ENCODE measurements around the gene MLLT10. TPM values are rescaled to one million over a fixed set of nuclear protein-coding genes. Genes with fewer than 3 reads are reported as not detected.

MLLT10 gene
- total RNA-seq, 2 donors from 2014 or later = 55.8 to 62.9 TPM

- Mint-ChIP-seq H3K36me3 (ENCODE audit: low read depth) (peaks cover 10% of the 10 kb centered on the region), H3K9me3 (no peaks in the 10 kb centered on the region), H3K4me3 (no peak overlapping the region), H3K27me3 (ENCODE audit: insufficient read depth) (no peaks in the 10 kb centered on the region), H3K27ac (peak overlapping the region; percentile 38), H3K4me1 (peaks cover 17% of the 10 kb centered on the region)
- Histone ChIP-seq H3K36me3 (ENCODE audit: control insufficient read depth, insufficient read depth, low read length) (peaks cover 15% of the 10 kb centered on the region), H3K27ac (ENCODE audit: low read depth, low read length) (no peak overlapping the region), H3K9me3 (ENCODE audit: control insufficient read depth, low read length) (no peaks in the 10 kb centered on the region), H3K9ac (ENCODE audit: extremely low read depth, low read length, poor library complexity, severe bottlenecking) (no peak overlapping the region), H3K4me3 (ENCODE audit: low read length) (no peak overlapping the region), H3K27me3 (ENCODE audit: control insufficient read depth, insufficient read depth, low read length, poor library complexity, severe bottlenecking) (no peaks in the 10 kb centered on the region), H3K4me1 (ENCODE audit: control insufficient read depth, insufficient read depth, low read length) (no peaks in the 10 kb centered on the region)
- WGBS, 2 experiments (ENCODE audit: insufficient coverage in 1 of 2, insufficient read length in 1 of 2) = 79 to 81% methylated on average over 5 to 6 of the region's 6 CpGs
- DNase-seq = peak; percentile 23
- TF ChIP-seq, protein P1, sequence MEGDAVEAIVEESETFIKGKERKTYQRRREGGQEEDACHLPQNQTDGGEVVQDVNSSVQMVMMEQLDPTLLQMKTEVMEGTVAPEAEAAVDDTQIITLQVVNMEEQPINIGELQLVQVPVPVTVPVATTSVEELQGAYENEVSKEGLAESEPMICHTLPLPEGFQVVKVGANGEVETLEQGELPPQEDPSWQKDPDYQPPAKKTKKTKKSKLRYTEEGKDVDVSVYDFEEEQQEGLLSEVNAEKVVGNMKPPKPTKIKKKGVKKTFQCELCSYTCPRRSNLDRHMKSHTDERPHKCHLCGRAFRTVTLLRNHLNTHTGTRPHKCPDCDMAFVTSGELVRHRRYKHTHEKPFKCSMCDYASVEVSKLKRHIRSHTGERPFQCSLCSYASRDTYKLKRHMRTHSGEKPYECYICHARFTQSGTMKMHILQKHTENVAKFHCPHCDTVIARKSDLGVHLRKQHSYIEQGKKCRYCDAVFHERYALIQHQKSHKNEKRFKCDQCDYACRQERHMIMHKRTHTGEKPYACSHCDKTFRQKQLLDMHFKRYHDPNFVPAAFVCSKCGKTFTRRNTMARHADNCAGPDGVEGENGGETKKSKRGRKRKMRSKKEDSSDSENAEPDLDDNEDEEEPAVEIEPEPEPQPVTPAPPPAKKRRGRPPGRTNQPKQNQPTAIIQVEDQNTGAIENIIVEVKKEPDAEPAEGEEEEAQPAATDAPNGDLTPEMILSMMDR (conservative IDR thresholded peaks at IDR 0.05) = no peak
Observed at GRCh38 chr10:21488246-21488956, 45.6 kb upstream of the MLLT10 start.

GRCh38 chr10:21488957-21489446 lies 45.0 kb upstream of the MLLT10 start:
- Histone ChIP-seq H3K27ac (ENCODE audit: low read depth, low read length) (no peak overlapping the region), H3K9me3 (ENCODE audit: control insufficient read depth, low read length) (no peaks in the 10 kb centered on the region), H3K9ac (ENCODE audit: extremely low read depth, low read length, poor library complexity, severe bottlenecking) (no peak overlapping the region), H3K36me3 (ENCODE audit: control insufficient read depth, insufficient read depth, low read length) (peaks cover 19% of the 10 kb centered on the region), H3K4me1 (ENCODE audit: control insufficient read depth, insufficient read depth, low read length) (peaks cover 3% of the 10 kb centered on the region), H3K4me3 (ENCODE audit: low read length) (no peak overlapping the region), H3K27me3 (ENCODE audit: control insufficient read depth, insufficient read depth, low read length, poor library complexity, severe bottlenecking) (no peaks in the 10 kb centered on the region)
- no peak overlapping the region for H3K4me3 Mint-ChIP-seq
- no peaks in the 10 kb centered on the region for H3K9me3 Mint-ChIP-seq
- H3K27ac Mint-ChIP-seq = peak overlapping the region; percentile 38
- WGBS, 2 experiments (ENCODE audit: insufficient coverage in 1 of 2, insufficient read length in 1 of 2) = 91% methylated on average over 3 of the region's 5 CpGs; no CpG with 5 or more reads in 1 of the 2 experiments
- no peaks in the 10 kb centered on the region for H3K27me3 Mint-ChIP-seq (ENCODE audit: insufficient read depth)
- peak; percentile 45 for DNase-seq
- TF ChIP-seq, protein P1 (conservative IDR thresholded peaks at IDR 0.05) = no peak
- H3K36me3 Mint-ChIP-seq (ENCODE audit: low read depth) = peaks cover 13% of the 10 kb centered on the region
- peaks cover 21% of the 10 kb centered on the region for H3K4me1 Mint-ChIP-seq

- Histone ChIP-seq H3K9ac (ENCODE audit: extremely low read depth, low read length, poor library complexity, severe bottlenecking) (no peak overlapping the region), H3K4me1 (ENCODE audit: control insufficient read depth, insufficient read depth, low read length) (peaks cover 7% of the 10 kb centered on the region), H3K36me3 (ENCODE audit: control insufficient read depth, insufficient read depth, low read length) (peaks cover 24% of the 10 kb centered on the region), H3K27me3 (ENCODE audit: control insufficient read depth, insufficient read depth, low read length, poor library complexity, severe bottlenecking) (no peaks in the 10 kb centered on the region), H3K4me3 (ENCODE audit: low read length) (no peak overlapping the region), H3K9me3 (ENCODE audit: control insufficient read depth, low read length) (no peaks in the 10 kb centered on the region), H3K27ac (ENCODE audit: low read depth, low read length) (no peak overlapping the region)
- TF ChIP-seq, protein P1 (conservative IDR thresholded peaks at IDR 0.05) = no peak
- H3K36me3 Mint-ChIP-seq (ENCODE audit: low read depth) = peaks cover 12% of the 10 kb centered on the region
- H3K9me3 Mint-ChIP-seq = no peaks in the 10 kb centered on the region
- no peak overlapping the region for H3K4me3 Mint-ChIP-seq
- H3K27me3 Mint-ChIP-seq (ENCODE audit: insufficient read depth) = no peaks in the 10 kb centered on the region
- H3K27ac Mint-ChIP-seq = no peak overlapping the region
- H3K4me1 Mint-ChIP-seq = peaks cover 24% of the 10 kb centered on the region
- no peak for DNase-seq
- WGBS, 2 experiments (ENCODE audit: insufficient coverage in 1 of 2, insufficient read length in 1 of 2) = 100% methylated on average over 2 of the region's 4 CpGs; no CpG with 5 or more reads in 1 of the 2 experiments
Observed at GRCh38 chr10:21490028-21490710, 43.9 kb upstream of the MLLT10 start.
